Muscle layer of colon (tissue), 2 donors: ENCODE results near the gene NSRP1.
"Not testable (repeated sequence)": the region's sequence is repeated elsewhere in the genome, so short reads cannot be mapped to it uniquely, and the experiment has no call there.

Experiments used
- H3K27ac ChIP-seq: one replicate; pipeline ENCODE4 v1.7.0; 2013; ENCODE audit warnings: low read depth, mild to moderate bottlenecking, low read length, moderate library complexity
- H3K27me3 ChIP-seq, 2 donors: one replicate each; pipeline ENCODE4 v1.7.0; 2013; ENCODE audit warnings: low read length in 2 of 2, mild to moderate bottlenecking in 2 of 2; ENCODE audit not compliant: insufficient read depth in 2 of 2, control insufficient read depth in 1 of 2
- H3K36me3 ChIP-seq: one replicate; pipeline ENCODE4 v1.7.0; 2013; ENCODE audit warnings: mild to moderate bottlenecking, low read length; ENCODE audit not compliant: insufficient read depth
- H3K4me1 ChIP-seq: one replicate; pipeline ENCODE4 v1.7.0; 2013; ENCODE audit warnings: mild to moderate bottlenecking, low read length; ENCODE audit not compliant: insufficient read depth
- H3K4me3 ChIP-seq, 2 donors: one replicate each; pipeline ENCODE4 v1.7.0; 2013; ENCODE audit warnings: low read length in 2 of 2, low read depth in 1 of 2, mild to moderate bottlenecking in 1 of 2, moderate library complexity in 1 of 2
- H3K9ac ChIP-seq: one replicate; pipeline ENCODE4 v1.7.0; 2013; ENCODE audit warnings: low read length
- H3K9me3 ChIP-seq: one replicate; pipeline ENCODE4 v1.7.0; 2013; ENCODE audit warnings: mild to moderate bottlenecking, low read length
- donor health status: abdominal sarcoma.
- donor health status: Adenocarcinoma of cecum.

The NSRP1 gene

DNA sequence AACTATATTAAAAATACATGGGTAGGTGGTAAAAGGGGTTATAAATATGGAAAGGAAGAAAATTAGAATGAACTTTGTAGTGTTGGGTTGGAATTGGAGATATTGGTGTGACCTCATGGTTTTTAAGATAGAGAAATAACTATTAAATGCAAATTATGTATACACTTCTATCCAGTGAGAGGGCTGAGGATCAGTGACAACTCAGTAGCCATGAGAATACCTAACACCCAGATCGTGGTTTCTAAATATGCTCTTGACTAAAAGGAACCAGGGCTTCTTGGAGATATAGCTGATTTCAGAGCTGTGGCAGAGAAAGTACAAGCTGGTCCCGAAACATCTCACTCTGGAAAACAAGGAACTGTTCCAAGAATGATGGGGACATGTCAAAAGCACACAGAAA, 74.5 kb downstream of the NSRP1 start:
- H3K4me1 ChIP-seq: no peaks in the 10 kb centered on the region
- no peaks in the 10 kb centered on the region for H3K27me3 ChIP-seq
- H3K9me3 ChIP-seq: no peaks in the 10 kb centered on the region
- no peak overlapping the region for H3K27ac ChIP-seq
- H3K9ac ChIP-seq: no peak overlapping the region
- no peak overlapping the region for H3K4me3 ChIP-seq
- no peaks in the 10 kb centered on the region for H3K36me3 ChIP-seq

GRCh38 chr17:30196504-30196903, 79.9 kb downstream of the NSRP1 start:
- Histone ChIP-seq H3K4me3 (no peak overlapping the region), H3K9ac (no peak overlapping the region), H3K36me3 (no peaks in the 10 kb centered on the region), H3K9me3 (no peaks in the 10 kb centered on the region), H3K27ac (no peak overlapping the region), H3K27me3 (no peaks in the 10 kb centered on the region), H3K4me1 (no peaks in the 10 kb centered on the region)

- Histone ChIP-seq H3K9me3 (no peaks in the 10 kb centered on the region), H3K4me3 (no peak overlapping the region), H3K4me1 (no peaks in the 10 kb centered on the region)
Observed at GRCh38 chr17:30197416-30197815, 80.8 kb downstream of the NSRP1 start.

GRCh38 chr17:30199600-30199999, 83.0 kb downstream of the NSRP1 start:
- Histone ChIP-seq H3K4me3 (no peak overlapping the region), H3K9me3 (no peaks in the 10 kb centered on the region), H3K27me3 (peaks cover 0 to 7% of the 10 kb centered on the region in 2 donors), H3K27ac (no peak overlapping the region), H3K36me3 (no peaks in the 10 kb centered on the region), H3K9ac (no peak overlapping the region), H3K4me1 (no peaks in the 10 kb centered on the region)

More at GRCh38 chr17:30197416-30197815, 80.8 kb downstream of the NSRP1 start:
- peaks cover 0 to 3% of the 10 kb centered on the region in 2 donors for H3K27me3 ChIP-seq
- no peaks in the 10 kb centered on the region for H3K36me3 ChIP-seq
- H3K9ac ChIP-seq: no peak overlapping the region
- no peak overlapping the region for H3K27ac ChIP-seq

DNA sequence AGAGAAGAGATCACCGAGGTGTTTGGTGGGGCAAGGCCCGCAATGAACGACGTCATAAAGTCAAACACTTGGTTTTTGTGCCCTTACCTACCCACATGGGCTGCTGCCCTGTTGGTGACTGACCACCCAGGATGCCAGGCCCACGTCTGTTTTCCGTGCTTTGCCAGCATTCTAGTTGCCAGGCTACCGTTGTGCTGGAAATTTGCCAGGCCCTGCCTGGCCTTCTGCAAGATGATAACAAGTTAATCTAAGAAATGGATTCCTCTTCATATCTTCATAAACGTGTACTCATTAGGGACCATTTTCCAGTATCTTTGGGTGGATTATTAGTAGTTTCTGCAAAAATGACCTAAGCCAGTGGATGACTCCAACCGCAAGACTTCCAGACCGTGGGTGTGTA, 83.5 kb downstream of the NSRP1 start:
- no peaks in the 10 kb centered on the region for H3K9me3 ChIP-seq
- H3K4me3 ChIP-seq: no peak overlapping the region
- no peaks in the 10 kb centered on the region for H3K4me1 ChIP-seq
- H3K27me3 ChIP-seq: peaks cover 0 to 7% of the 10 kb centered on the region in 2 donors
- H3K9ac ChIP-seq: no peak overlapping the region
- H3K27ac ChIP-seq: no peak overlapping the region
- no peaks in the 10 kb centered on the region for H3K36me3 ChIP-seq

GRCh38 chr17:30200656-30201055, 84.0 kb downstream of the NSRP1 start:
- H3K27me3 ChIP-seq, H3K36me3 ChIP-seq, H3K9ac ChIP-seq, H3K4me3 ChIP-seq, H3K4me1 ChIP-seq, H3K9me3 ChIP-seq, H3K27ac ChIP-seq: not testable (repeated sequence)

DNA sequence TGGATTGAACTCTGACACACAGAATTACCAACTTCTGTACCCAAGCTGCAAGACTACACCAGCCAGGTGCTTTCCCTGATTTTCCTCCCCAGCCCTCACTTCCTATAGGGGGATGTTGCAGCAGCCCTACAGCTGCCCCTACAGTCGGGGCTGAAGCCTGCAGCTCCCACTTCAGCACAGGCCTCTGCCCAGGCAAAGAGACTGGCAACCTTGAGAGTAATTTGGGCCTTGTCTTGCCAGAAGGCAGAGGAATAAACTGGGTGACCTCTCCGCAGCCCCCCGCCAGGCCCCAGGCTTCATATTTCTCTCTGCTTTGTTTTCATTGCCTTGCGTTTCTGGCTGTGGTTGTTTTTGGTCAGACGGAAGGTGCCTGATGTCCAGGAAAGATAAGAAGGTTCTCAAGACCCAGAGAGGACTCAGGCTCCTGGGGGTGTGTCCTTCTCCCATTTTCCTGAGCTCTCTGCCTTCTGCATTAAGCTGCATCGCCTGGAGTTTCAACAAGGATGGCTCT, 86.9 kb downstream of the NSRP1 start:
- no peak overlapping the region for H3K27ac ChIP-seq
- H3K9ac ChIP-seq: no peak overlapping the region
- no peaks in the 10 kb centered on the region for H3K9me3 ChIP-seq
- no peaks in the 10 kb centered on the region for H3K36me3 ChIP-seq
- H3K27me3 ChIP-seq: peaks cover 0 to 7% of the 10 kb centered on the region in 2 donors
- no peaks in the 10 kb centered on the region for H3K4me1 ChIP-seq
- H3K4me3 ChIP-seq: no peak overlapping the region

DNA sequence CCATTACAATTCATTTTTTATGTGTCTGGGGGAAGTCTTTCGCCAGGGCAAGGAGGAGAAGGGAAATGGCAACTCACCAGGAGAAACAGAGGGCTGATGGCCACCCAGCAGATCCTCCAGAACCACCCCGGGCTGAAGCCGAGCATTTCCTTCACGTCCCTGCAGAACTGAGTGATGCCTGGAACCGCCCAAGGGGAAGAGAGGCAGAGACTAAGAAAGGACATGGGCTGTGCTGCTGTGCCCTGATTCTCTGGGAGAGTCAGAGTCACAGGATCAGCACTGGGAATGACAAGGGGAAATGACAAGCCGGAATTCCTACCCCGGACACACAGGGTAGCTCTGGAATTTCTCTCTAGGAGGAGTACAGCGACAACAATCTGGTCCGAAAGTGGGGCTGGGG, 91.0 kb downstream of the NSRP1 start:
- Histone ChIP-seq H3K4me1 (no peaks in the 10 kb centered on the region), H3K9me3 (no peaks in the 10 kb centered on the region), H3K9ac (no peak overlapping the region), H3K27me3 (peaks cover 0 to 4% of the 10 kb centered on the region in 2 donors), H3K27ac (no peak overlapping the region), H3K4me3 (no peak overlapping the region), H3K36me3 (no peaks in the 10 kb centered on the region)

DNA sequence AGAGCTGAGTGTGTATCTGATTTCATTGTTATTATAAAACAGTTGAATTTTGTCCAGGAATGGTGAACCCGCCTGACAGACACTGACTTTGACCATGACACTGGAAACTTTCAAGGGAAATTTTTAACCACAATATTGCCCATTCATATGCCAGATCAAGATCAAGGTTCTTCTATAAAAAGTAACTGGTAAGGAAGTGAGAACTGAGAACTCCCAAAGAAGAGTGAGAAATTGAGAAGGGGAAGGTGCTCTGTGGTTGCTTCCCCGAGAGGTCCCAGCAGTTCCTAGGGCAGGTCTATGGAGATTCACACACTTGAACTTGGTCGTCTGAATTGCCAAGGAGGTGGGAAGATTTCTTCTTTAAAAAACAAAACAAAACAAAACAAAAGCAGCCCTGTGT, 91.6 kb downstream of the NSRP1 start:
- no peaks in the 10 kb centered on the region for H3K4me1 ChIP-seq
- no peak overlapping the region for H3K4me3 ChIP-seq
- H3K27me3 ChIP-seq: peaks cover 0 to 4% of the 10 kb centered on the region in 2 donors
- H3K9me3 ChIP-seq: no peaks in the 10 kb centered on the region
- H3K36me3 ChIP-seq: no peaks in the 10 kb centered on the region
- no peak overlapping the region for H3K27ac ChIP-seq
- no peak overlapping the region for H3K9ac ChIP-seq

DNA sequence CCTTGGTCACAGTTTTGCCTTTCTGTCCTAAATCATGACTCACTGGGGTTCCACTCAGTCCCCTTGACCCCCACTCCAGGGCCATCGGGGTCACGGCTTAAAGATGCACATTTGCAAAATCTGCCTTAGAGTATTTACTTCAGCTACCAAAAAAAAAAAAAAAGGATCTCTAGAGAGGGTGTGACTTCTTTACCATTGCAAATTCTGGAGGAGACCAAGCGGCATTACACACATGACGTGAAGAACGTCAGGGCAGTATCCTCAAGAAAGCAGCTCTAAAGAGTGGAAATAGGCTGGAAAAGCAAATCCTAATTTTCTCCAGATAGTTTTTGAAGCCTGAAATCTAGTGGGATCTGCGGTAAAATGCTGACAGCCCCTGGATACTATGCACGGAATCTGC, 93.3 kb downstream of the NSRP1 start:
- Histone ChIP-seq H3K4me3 (no peak overlapping the region), H3K27ac (no peak overlapping the region), H3K9ac (no peak overlapping the region), H3K9me3 (no peaks in the 10 kb centered on the region), H3K27me3 (no peaks in the 10 kb centered on the region), H3K4me1 (no peaks in the 10 kb centered on the region), H3K36me3 (no peaks in the 10 kb centered on the region)

GRCh38 chr17:30210366-30210765, 93.8 kb downstream of the NSRP1 start:
- Histone ChIP-seq H3K27me3 (no peaks in the 10 kb centered on the region), H3K9ac (no peak overlapping the region), H3K4me3 (no peak overlapping the region), H3K36me3 (no peaks in the 10 kb centered on the region), H3K9me3 (no peaks in the 10 kb centered on the region), H3K4me1 (no peaks in the 10 kb centered on the region), H3K27ac (no peak overlapping the region)

GRCh38 chr17:30210901-30211300, 94.3 kb downstream of the NSRP1 start:
- no peaks in the 10 kb centered on the region for H3K4me1 ChIP-seq
- no peak overlapping the region for H3K4me3 ChIP-seq
- no peaks in the 10 kb centered on the region for H3K36me3 ChIP-seq
- H3K27ac ChIP-seq: no peak overlapping the region
- H3K9ac ChIP-seq: no peak overlapping the region
- H3K9me3 ChIP-seq: no peaks in the 10 kb centered on the region
- no peaks in the 10 kb centered on the region for H3K27me3 ChIP-seq
